Mesenchymal stem cell (in vitro differentiated cells and primary cell): ENCODE results near the gene ST6GAL2.

Experiments
- DNase-seq: peaks from one replicate; pipeline ENCODE4 v3.0.0-alpha.2; 2013
- H2AFZ ChIP-seq: one replicate; pipeline ENCODE4 v1.6.1; 2013; ENCODE audit warnings: low read depth, mild to moderate bottlenecking, control low read depth, inconsistent platforms, low read length, moderate library complexity
- H2AK5ac ChIP-seq: 2 replicates; pipeline ENCODE4 v1.6.1; 2013; ENCODE audit warnings: low read length, moderate library complexity, mild to moderate bottlenecking, inconsistent platforms; ENCODE audit not compliant: severe bottlenecking
- H2BK120ac ChIP-seq: one replicate; pipeline ENCODE4 v1.6.1; 2013; ENCODE audit warnings: low read depth, mild to moderate bottlenecking, inconsistent platforms, low read length, moderate library complexity
- H2BK12ac ChIP-seq, 2 experiments: one replicate each; pipeline ENCODE4 v1.6.1; 2013; ENCODE audit warnings: inconsistent platforms in 2 of 2, low read length in 2 of 2, mild to moderate bottlenecking in 2 of 2, moderate library complexity in 2 of 2, control low read depth in 1 of 2
- H2BK15ac ChIP-seq: one replicate; pipeline ENCODE4 v1.6.1; 2013; ENCODE audit warnings: mild to moderate bottlenecking, low read depth, inconsistent platforms; ENCODE audit not compliant: poor library complexity, severe bottlenecking
- H2BK5ac ChIP-seq: 2 replicates; pipeline ENCODE4 v1.6.1; 2013; ENCODE audit warnings: low read depth, mild to moderate bottlenecking, low read length, control low read depth, inconsistent platforms; ENCODE audit not compliant: poor library complexity, severe bottlenecking
- H3K14ac ChIP-seq, 2 experiments: one replicate each; pipeline ENCODE4 v1.6.1; 2013; ENCODE audit warnings: inconsistent platforms in 2 of 2, low read length in 2 of 2, control low read depth in 1 of 2, mild to moderate bottlenecking in 1 of 2, moderate library complexity in 1 of 2
- H3K18ac ChIP-seq, 2 experiments: one replicate each; pipeline ENCODE4 v1.6.1; 2013; ENCODE audit warnings: inconsistent platforms in 2 of 2, low read length in 2 of 2, control low read depth in 1 of 2, low read depth in 1 of 2, mild to moderate bottlenecking in 1 of 2
- H3K23ac ChIP-seq, 2 experiments: one replicate each; pipeline ENCODE4 v1.6.1; 2013; ENCODE audit warnings: inconsistent platforms in 2 of 2, low read length in 2 of 2, mild to moderate bottlenecking in 2 of 2, moderate library complexity in 2 of 2, control low read depth in 1 of 2
- H3K27ac ChIP-seq: 2 replicates; pipeline ENCODE4 v1.5.1; 2013; ENCODE audit warnings: mild to moderate bottlenecking, moderate library complexity, low read length, control low read depth, inconsistent platforms; ENCODE audit not compliant: poor library complexity, severe bottlenecking
- H3K27me3 ChIP-seq, 2 experiments: 2 replicates each; pipeline versions ENCODE4 v1.6.1 to v1.7.0; 2013; ENCODE audit warnings: low read length in 2 of 2, mild to moderate bottlenecking in 2 of 2, moderate library complexity in 2 of 2, control low read depth in 1 of 2, inconsistent platforms in 1 of 2; ENCODE audit not compliant: control insufficient read depth in 1 of 2, insufficient read depth in 1 of 2
- H3K36me3 ChIP-seq, 2 experiments: 2 replicates each; pipeline versions ENCODE4 v1.6.1 to v1.7.0; 2013; ENCODE audit warnings: low read length in 2 of 2, control low read depth in 1 of 2, inconsistent platforms in 1 of 2, low read depth in 1 of 2, mild to moderate bottlenecking in 1 of 2; ENCODE audit not compliant: insufficient read depth in 2 of 2, control insufficient read depth in 1 of 2
- H3K4ac ChIP-seq, 2 experiments: one replicate each; pipeline ENCODE4 v1.6.1; 2013; ENCODE audit warnings: inconsistent platforms in 2 of 2, low read length in 2 of 2, mild to moderate bottlenecking in 2 of 2, moderate library complexity in 2 of 2, control low read depth in 1 of 2, low read depth in 1 of 2
- H3K4me1 ChIP-seq: 2 replicates; pipeline ENCODE4 v1.6.1; 2013; ENCODE audit warnings: low read depth, low read length, control low read depth; ENCODE audit not compliant: control insufficient read depth, insufficient read depth
- H3K4me2 ChIP-seq: 2 replicates; pipeline ENCODE4 v1.6.1; 2013; ENCODE audit warnings: low read length, mild to moderate bottlenecking, inconsistent platforms; ENCODE audit not compliant: poor library complexity, severe bottlenecking
- H3K4me3 ChIP-seq, 2 experiments: 2 replicates each; pipeline versions ENCODE4 v1.5.1 to v1.7.0; 2013; ENCODE audit warnings: low read length in 2 of 2, mild to moderate bottlenecking in 2 of 2, control low read depth in 1 of 2, low read depth in 1 of 2; ENCODE audit not compliant: insufficient read depth in 1 of 2
- H3K79me1 ChIP-seq: replicated peaks from 2 replicates; pipeline ENCODE4 v1.6.1; 2013; ENCODE audit warnings: mild to moderate bottlenecking, control low read depth, low read length, inconsistent platforms; ENCODE audit not compliant: poor library complexity, severe bottlenecking
- H3K9ac ChIP-seq: 2 replicates; pipeline ENCODE4 v1.7.0; 2013; ENCODE audit warnings: mild to moderate bottlenecking, low read length, moderate library complexity
- H3K9me3 ChIP-seq: 2 replicates; pipeline ENCODE4 v1.7.0; 2013; ENCODE audit warnings: mild to moderate bottlenecking, low read length; ENCODE audit not compliant: control insufficient read depth
- H4K8ac ChIP-seq: one replicate; pipeline ENCODE4 v1.6.1; 2013; ENCODE audit warnings: inconsistent platforms, mild to moderate bottlenecking, low read length, moderate library complexity
- H4K91ac ChIP-seq: one replicate; pipeline ENCODE4 v1.6.1; 2013; ENCODE audit warnings: mild to moderate bottlenecking, low read length, inconsistent platforms
- WGBS: methylation state at CpG from one replicate; pipeline ENCODE4 v1.1.7; 2013; ENCODE audit warnings: mixed read lengths; 5-methylcytosine and 5-hydroxymethylcytosine counted together

The ST6GAL2 gene

DNA sequence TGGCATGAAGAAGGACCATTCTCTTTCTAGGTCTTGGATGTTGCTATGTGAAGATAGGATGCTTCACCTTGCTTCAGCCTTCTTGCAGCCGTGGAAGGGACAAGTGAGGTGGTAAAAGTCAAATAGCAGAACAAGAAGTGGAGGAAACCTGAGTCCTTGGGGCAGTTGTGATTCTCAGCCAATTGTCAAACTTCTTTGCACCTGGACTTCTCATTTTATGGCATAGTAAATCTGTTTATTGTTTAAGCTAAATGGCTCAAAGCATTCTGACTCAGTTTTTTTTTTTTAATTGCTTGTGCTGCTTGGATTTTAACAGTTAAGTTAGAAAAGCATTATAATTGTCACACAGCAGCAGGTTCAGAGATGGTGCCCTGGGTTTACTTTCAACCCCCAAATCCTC is 33.0 kb upstream of the ST6GAL2 start:
- no peaks in the 10 kb centered on the region for H3K4me1 ChIP-seq
- no peak overlapping the region for H3K4me3 ChIP-seq
- no peaks in the 10 kb centered on the region for H3K79me1 ChIP-seq
- DNase-seq = no peak
- H2BK120ac ChIP-seq = no peak overlapping the region
- 38% methylated on average over 1 of the region's 1 CpG for WGBS
- no peak overlapping the region for H3K9ac ChIP-seq
- H3K4me2 ChIP-seq = no peak overlapping the region
- H3K27ac ChIP-seq = no peak overlapping the region
- H2AK5ac ChIP-seq = no peak overlapping the region
- H2BK5ac ChIP-seq = no peak overlapping the region
- H3K9me3 ChIP-seq = peaks cover 12% of the 10 kb centered on the region
- no peak overlapping the region for H2BK15ac ChIP-seq
- H4K8ac ChIP-seq = no peak overlapping the region
- no peak overlapping the region for H3K4ac ChIP-seq
- no peak overlapping the region for H3K23ac ChIP-seq
- no peaks in the 10 kb centered on the region for H3K27me3 ChIP-seq
- H3K36me3 ChIP-seq = no peaks in the 10 kb centered on the region
- H2BK12ac ChIP-seq = no peak overlapping the region
- H3K18ac ChIP-seq = no peak overlapping the region
- H4K91ac ChIP-seq = no peak overlapping the region
- no peak overlapping the region for H2AFZ ChIP-seq
- H3K14ac ChIP-seq = no peak overlapping the region

DNA sequence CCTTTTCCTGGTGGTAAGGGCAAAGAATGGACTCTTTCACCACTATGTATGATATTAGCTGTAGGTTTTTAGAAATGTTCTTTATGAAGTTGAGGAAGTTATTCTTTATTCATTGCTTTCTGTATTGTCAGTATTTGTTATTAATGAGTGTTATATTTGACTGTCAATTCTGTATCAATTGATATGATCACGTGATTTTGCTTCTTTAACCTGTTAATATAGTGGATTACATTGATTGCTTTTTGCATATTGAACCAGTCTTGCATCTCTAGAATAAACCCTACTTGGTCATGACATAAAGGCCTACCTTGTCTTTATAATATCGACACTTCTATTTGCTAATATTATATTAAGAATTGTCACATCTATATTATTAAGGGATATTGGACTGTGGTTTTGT is 18.3 kb upstream of the ST6GAL2 start:
- no peak overlapping the region for H4K8ac ChIP-seq
- H2AFZ ChIP-seq = no peak overlapping the region
- WGBS = 50% methylated on average over 1 of the region's 2 CpGs
- H2BK15ac ChIP-seq = no peak overlapping the region
- H3K4me3 ChIP-seq = no peak overlapping the region
- no peak overlapping the region for H2BK120ac ChIP-seq
- no peaks in the 10 kb centered on the region for H3K79me1 ChIP-seq
- H3K9ac ChIP-seq = no peak overlapping the region
- no peak overlapping the region for H3K23ac ChIP-seq
- no peak overlapping the region for H2BK5ac ChIP-seq
- no peak for DNase-seq
- no peak overlapping the region for H2BK12ac ChIP-seq
- H3K27me3 ChIP-seq = no peaks in the 10 kb centered on the region
- H4K91ac ChIP-seq = no peak overlapping the region
- no peak overlapping the region for H3K4me2 ChIP-seq
- H3K4me1 ChIP-seq = no peaks in the 10 kb centered on the region
- no peak overlapping the region for H3K27ac ChIP-seq
- no peak overlapping the region for H3K14ac ChIP-seq
- H3K18ac ChIP-seq = no peak overlapping the region
- H3K4ac ChIP-seq = no peak overlapping the region
- no peak overlapping the region for H2AK5ac ChIP-seq
- peaks cover 7% of the 10 kb centered on the region for H3K9me3 ChIP-seq
- H3K36me3 ChIP-seq = no peaks in the 10 kb centered on the region

DNA sequence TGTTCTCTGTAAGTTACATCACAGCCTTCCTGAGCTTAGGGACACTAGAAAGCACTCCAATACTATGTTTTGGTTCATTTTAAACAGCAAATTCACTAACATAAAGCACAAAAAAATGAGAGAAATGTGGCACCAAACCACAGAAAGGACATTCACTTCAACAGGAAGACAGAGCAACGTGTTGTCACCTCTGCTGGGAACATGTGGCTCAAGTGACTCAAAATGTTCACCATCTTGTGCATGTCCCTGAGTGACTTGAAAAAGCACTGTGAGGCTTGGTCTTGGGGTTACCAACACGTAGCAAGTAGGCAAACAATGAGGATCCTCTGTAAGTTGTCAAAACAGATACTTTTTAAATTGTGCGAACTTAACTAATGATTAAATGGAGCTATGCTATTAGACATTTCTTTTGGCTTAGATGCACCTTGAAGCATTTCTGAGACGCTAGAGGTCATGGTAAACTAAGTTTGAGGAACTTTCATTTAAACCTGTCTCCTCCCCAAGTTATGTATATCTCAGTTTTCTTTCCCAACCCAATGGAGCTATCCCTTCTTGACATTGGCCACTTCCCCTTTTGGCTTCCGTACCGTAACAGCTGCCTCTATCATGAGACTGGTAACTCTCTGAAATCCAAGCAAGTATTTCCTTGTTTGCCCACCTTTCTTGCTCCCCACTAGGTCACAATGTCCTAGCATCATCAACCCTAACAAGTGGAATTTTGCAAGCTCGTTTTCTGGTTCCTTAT is 14.0 kb upstream of the ST6GAL2 start:
- Histone ChIP-seq H2BK12ac (no peak overlapping the region), H3K4me2 (no peak overlapping the region), H3K9me3 (peaks cover 4% of the 10 kb centered on the region), H4K8ac (no peak overlapping the region), H3K27ac (no peak overlapping the region), H3K23ac (no peak overlapping the region), H3K4me1 (no peaks in the 10 kb centered on the region), H2AFZ (no peak overlapping the region), H3K27me3 (no peaks in the 10 kb centered on the region), H2BK15ac (no peak overlapping the region), H3K36me3 (no peaks in the 10 kb centered on the region), H3K4me3 (no peak overlapping the region), H2BK120ac (no peak overlapping the region), H3K4ac (no peak overlapping the region), H3K18ac (no peak overlapping the region), H3K9ac (no peak overlapping the region), H2AK5ac (no peak overlapping the region), H3K79me1 (no peaks in the 10 kb centered on the region), H3K14ac (no peak overlapping the region), H2BK5ac (no peak overlapping the region), H4K91ac (no peak overlapping the region)
- WGBS = 74% methylated on average over 7 of the region's 7 CpGs
- no peak for DNase-seq

DNA sequence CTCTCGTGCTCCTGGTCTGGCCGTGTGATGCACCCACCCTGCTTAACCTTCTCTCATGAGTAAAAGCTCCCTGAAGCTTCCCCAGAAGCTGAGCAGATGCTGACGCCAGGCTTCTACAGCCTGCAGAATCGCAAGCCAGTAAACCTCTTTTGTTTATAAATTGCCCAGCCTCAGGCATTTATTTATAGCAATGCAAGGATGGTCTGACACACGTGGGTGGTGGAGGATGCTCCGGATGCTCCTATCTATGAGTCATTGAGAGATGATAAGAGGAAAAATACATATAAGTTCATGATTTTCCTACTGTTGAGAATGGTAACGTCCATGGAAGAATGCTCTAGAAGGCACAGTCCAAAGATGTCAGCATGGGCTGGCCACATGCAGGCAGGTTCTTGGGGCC is 8.6 kb upstream of the ST6GAL2 start:
- H2BK12ac ChIP-seq = no peak overlapping the region
- H4K91ac ChIP-seq = no peak overlapping the region
- 77% methylated on average over 7 of the region's 7 CpGs for WGBS
- no peak overlapping the region for H3K14ac ChIP-seq
- H2BK15ac ChIP-seq = no peak overlapping the region
- no peak overlapping the region for H2BK120ac ChIP-seq
- H2AK5ac ChIP-seq = no peak overlapping the region
- no peak overlapping the region for H3K4me3 ChIP-seq
- no peak overlapping the region for H3K27ac ChIP-seq
- H3K9ac ChIP-seq = no peak overlapping the region
- no peak overlapping the region for H3K4ac ChIP-seq
- no peak overlapping the region for H4K8ac ChIP-seq
- peaks cover 2% of the 10 kb centered on the region for H3K4me1 ChIP-seq
- H3K36me3 ChIP-seq = no peaks in the 10 kb centered on the region
- H3K23ac ChIP-seq = no peak overlapping the region
- H2BK5ac ChIP-seq = no peak overlapping the region
- no peak overlapping the region for H2AFZ ChIP-seq
- DNase-seq = no peak
- H3K9me3 ChIP-seq = no peaks in the 10 kb centered on the region
- H3K18ac ChIP-seq = no peak overlapping the region
- H3K79me1 ChIP-seq = no peaks in the 10 kb centered on the region
- H3K4me2 ChIP-seq = no peak overlapping the region
- peaks cover 0 to 17% of the 10 kb centered on the region in 2 experiments for H3K27me3 ChIP-seq
